ENCODE measurements around the gene PLEKHA7. TPM values are rescaled to one million over a fixed set of nuclear protein-coding genes. Genes with fewer than 3 reads are reported as not detected.
"Not testable (repeated sequence)": the region's sequence is repeated elsewhere in the genome, so short reads cannot be mapped to it uniquely, and the experiment has no call there.

PLEKHA7 gene
- total RNA-seq, 4 donors from 2014 or later, result 23.6 to 47.5 (median 32.7) TPM

DNA sequence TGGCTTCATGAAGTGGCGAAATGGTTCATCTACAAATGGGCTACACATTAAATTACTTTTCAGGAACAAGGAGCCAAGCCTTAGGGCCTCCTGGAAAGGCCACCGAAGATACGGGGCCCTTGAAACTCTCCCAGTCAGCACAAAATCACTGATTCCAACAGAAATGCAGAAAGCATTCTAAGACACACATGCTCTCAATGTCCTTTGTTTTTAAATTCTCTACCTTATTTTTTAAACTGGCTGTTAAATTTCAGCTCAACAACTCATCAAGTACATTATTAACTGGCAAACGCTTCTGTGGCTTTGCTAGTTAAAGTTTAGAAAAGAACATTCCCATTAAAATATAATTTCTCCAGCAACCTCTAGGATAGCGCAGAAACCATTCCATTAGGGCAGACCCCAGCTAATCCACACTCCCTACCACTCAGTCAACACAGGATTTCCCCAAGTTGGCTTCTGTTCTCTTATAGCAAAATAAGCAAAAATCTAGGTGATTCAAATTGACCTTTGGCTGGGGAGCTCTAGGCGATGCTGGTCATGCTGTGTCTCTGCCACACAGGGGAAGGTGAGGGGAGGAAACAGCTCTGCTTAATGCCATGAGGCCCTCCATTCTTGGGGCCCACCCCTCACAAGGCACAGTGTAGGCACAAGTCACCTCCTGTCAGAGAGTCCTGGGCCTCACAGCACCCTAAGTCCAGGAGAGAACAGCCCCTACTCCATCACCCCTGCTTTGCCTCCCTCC is 47.1 kb downstream of the PLEKHA7 start:
- Histone ChIP-seq H3K27ac (no peak overlapping the region), H3K27me3 (no peaks in the 10 kb centered on the region), H3K4me1 (no peaks in the 10 kb centered on the region), H3K9me3 (no peaks in the 10 kb centered on the region), H3K36me3 (no peaks in the 10 kb centered on the region), H3K4me3 (no peak overlapping the region)
- DNase-seq (ENCODE audit: low spot score in 2 of 2), result no peak
- WGBS, result 87% methylated on average over 6 of the region's 6 CpGs
- no peak for TF ChIP-seq EP300 (IDR thresholded peaks at IDR 0.05)
- TF ChIP-seq, protein P1, sequence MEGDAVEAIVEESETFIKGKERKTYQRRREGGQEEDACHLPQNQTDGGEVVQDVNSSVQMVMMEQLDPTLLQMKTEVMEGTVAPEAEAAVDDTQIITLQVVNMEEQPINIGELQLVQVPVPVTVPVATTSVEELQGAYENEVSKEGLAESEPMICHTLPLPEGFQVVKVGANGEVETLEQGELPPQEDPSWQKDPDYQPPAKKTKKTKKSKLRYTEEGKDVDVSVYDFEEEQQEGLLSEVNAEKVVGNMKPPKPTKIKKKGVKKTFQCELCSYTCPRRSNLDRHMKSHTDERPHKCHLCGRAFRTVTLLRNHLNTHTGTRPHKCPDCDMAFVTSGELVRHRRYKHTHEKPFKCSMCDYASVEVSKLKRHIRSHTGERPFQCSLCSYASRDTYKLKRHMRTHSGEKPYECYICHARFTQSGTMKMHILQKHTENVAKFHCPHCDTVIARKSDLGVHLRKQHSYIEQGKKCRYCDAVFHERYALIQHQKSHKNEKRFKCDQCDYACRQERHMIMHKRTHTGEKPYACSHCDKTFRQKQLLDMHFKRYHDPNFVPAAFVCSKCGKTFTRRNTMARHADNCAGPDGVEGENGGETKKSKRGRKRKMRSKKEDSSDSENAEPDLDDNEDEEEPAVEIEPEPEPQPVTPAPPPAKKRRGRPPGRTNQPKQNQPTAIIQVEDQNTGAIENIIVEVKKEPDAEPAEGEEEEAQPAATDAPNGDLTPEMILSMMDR (IDR thresholded peaks at IDR 0.05), result no peak
- no peak for TF ChIP-seq POLR2AphosphoS5 (IDR thresholded peaks at IDR 0.05)
- no peak for TF ChIP-seq POLR2A (IDR thresholded peaks at IDR 0.05)

DNA sequence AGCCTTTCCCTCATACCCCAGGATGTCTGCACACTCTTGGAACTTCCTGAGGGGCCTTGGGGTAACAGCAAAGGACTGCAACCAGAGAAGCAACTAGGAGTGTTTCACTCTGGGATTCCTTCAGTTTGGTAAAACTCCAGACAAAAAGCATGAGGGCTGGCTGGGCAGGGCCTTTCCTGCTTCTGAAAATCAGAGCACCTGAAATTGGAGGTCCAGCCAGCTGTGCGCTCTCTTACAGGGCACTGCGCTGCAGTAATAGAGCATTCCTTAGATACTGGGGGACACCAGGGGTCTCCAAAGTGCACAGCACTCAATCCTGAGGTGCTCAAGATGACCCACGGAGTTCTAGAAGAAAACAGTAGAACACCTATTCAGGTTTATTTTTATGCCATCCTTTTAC is 49.7 kb downstream of the PLEKHA7 start:
- TF ChIP-seq POLR2A (IDR thresholded peaks at IDR 0.05) (no peak), EP300 (IDR thresholded peaks at IDR 0.05) (no peak), POLR2AphosphoS5 (IDR thresholded peaks at IDR 0.05) (no peak)
- TF ChIP-seq, protein P1 (IDR thresholded peaks at IDR 0.05), result no peak
- 96% methylated on average over 3 of the region's 3 CpGs for WGBS

DNA sequence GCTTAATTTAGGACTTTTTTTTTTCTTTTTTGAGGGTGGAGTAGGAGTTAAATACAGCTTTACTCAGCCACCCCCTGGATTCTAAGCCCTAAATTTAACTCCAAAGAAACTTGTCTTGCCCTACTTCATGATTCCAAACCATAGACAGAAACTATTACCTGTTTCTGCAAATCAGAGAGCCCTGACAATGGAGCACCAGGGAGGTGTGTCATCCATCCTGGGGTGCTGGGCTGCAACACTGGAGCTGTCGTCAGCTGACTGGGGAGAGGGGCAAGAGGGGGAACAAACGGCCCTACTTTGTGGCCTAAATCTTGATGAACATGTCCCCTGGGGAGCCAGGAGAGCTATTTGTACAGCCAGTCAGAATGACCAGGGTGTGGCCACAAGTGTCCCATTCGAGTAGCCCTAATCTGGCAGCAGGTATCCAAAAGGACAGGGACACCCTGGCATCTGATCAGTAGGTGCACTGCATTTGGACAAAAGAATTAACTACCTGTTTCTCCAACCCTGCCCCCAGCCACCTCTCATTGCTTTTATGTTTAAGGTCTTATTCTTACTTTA is 50.8 kb downstream of the PLEKHA7 start:
- no peaks in the 10 kb centered on the region for H3K36me3 ChIP-seq
- TF ChIP-seq POLR2AphosphoS5 (IDR thresholded peaks at IDR 0.05), result no peak
- no peaks in the 10 kb centered on the region for H3K27me3 ChIP-seq
- H3K9me3 ChIP-seq, result no peaks in the 10 kb centered on the region
- no peak overlapping the region for H3K4me3 ChIP-seq
- WGBS, result 77% methylated on average over 3 of the region's 3 CpGs
- no peaks in the 10 kb centered on the region for H3K4me1 ChIP-seq
- no peak for DNase-seq (ENCODE audit: low spot score in 2 of 2)
- H3K27ac ChIP-seq, result no peak overlapping the region

More for the DNA sequence above, 49.7 kb downstream of the PLEKHA7 start:
- H3K27me3 ChIP-seq, result no peaks in the 10 kb centered on the region
- no peaks in the 10 kb centered on the region for H3K9me3 ChIP-seq
- no peak overlapping the region for H3K4me3 ChIP-seq
- no peaks in the 10 kb centered on the region for H3K4me1 ChIP-seq
- DNase-seq (ENCODE audit: low spot score in 2 of 2), result no peak
- no peaks in the 10 kb centered on the region for H3K36me3 ChIP-seq
- no peak overlapping the region for H3K27ac ChIP-seq

DNA sequence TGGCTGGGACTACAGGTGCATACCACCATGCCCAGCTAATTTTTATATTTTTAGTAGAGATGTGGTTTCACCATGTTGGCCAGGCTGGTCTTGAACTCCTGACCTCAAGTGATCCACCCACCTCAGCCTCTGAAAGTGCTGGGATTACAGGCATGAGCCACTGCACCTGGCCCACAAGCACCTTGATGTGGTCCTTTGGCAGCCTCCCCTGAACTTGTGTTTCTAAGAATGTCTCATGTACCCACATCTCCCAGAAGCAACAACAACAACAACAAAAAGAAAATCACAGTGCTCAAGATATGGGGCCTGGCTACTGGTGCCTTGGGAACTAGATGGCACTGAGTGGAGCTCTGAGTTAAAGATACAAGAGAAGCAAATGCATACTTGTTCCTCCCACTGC is 51.6 kb downstream of the PLEKHA7 start:
- not testable (repeated sequence) for DNase-seq (ENCODE audit: low spot score in 2 of 2); H3K9me3 ChIP-seq; H3K4me3 ChIP-seq; H3K36me3 ChIP-seq; H3K27me3 ChIP-seq; H3K4me1 ChIP-seq; H3K27ac ChIP-seq

DNA sequence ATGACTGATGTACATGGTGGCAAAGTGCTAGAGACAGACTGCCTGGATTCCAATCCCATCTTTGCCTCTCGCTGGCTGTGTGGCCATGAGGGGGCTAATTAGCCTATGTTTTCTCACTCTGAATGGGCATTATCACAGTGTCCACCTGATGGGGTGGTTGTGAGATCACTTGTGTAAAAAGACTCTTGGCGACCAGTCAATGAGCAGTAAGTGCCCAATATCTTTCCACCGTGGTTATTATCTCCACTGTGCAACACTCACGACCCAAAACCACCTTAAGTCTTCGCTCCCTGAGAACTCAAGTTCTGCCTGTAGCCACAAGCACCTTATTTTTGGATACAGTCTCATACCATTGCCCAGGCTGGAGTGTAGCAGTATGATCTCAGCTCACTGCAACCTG is 52.1 kb downstream of the PLEKHA7 start:
- Histone ChIP-seq H3K4me1 (peaks cover 1% of the 10 kb centered on the region), H3K27me3 (no peaks in the 10 kb centered on the region), H3K9me3 (no peaks in the 10 kb centered on the region), H3K27ac (no peak overlapping the region), H3K36me3 (no peaks in the 10 kb centered on the region), H3K4me3 (no peak overlapping the region)
- TF ChIP-seq POLR2A (IDR thresholded peaks at IDR 0.05) (no peak), EP300 (IDR thresholded peaks at IDR 0.05) (no peak), POLR2AphosphoS5 (IDR thresholded peaks at IDR 0.05) (no peak)
- TF ChIP-seq, protein P1 (IDR thresholded peaks at IDR 0.05), result no peak
- no peak for DNase-seq (ENCODE audit: low spot score in 2 of 2)
- WGBS, result 76% methylated on average over 5 of the region's 5 CpGs

DNA sequence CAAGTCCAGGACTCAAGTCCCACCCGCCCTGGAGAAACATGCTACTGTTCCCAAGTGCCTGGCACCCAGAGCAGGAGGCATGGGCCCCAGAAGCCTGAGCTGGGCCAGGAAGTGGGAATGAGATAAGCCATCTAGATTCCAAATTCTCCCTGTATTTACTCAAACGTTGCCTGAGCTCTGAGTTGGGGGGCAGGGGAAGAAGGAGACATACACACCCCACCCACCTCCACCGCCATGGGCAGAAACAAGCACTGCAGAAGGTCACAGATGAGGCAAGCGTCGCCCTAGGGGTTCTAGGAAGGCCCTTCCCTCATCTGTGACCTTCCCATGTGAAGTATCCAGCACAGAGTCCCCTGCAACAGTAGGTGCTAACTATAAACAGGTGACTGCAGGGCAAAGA is 54.0 kb downstream of the PLEKHA7 start:
- H3K27me3 ChIP-seq, result no peaks in the 10 kb centered on the region
- 72% methylated on average over 5 of the region's 5 CpGs for WGBS
- H3K36me3 ChIP-seq, result no peaks in the 10 kb centered on the region
- no peak overlapping the region for H3K27ac ChIP-seq
- H3K4me3 ChIP-seq, result no peak overlapping the region
- TF ChIP-seq EP300 (IDR thresholded peaks at IDR 0.05) (no peak), POLR2A (IDR thresholded peaks at IDR 0.05) (no peak), POLR2AphosphoS5 (IDR thresholded peaks at IDR 0.05) (no peak)
- TF ChIP-seq, protein P1 (IDR thresholded peaks at IDR 0.05), result no peak
- no peaks in the 10 kb centered on the region for H3K9me3 ChIP-seq
- peaks cover 10% of the 10 kb centered on the region for H3K4me1 ChIP-seq
- DNase-seq (ENCODE audit: low spot score in 2 of 2), result no peak

All from suprapubic skin (tissue), 4 donors.